GM10248 (cell line): ENCODE data around the gene CKS1B.

Experiments used
- CTCF ChIA-PET: fragments of 300-600 bp; sonication (Branson Sonifier 250); formaldehyde crosslinking; extraction: SDS; loops from one replicate; lab custom pipeline; 2021; ENCODE audit warnings: antibody characterized with exemption; lab: Yijun Ruan, JAX
- POLR2A ChIA-PET: fragments of 350-650 bp; sonication (Branson Sonifier 250); formaldehyde crosslinking; extraction: SDS; loops from one replicate; lab custom pipeline; 2020; ENCODE audit warnings: antibody characterized with exemption; lab: Yijun Ruan, JAX
- DNase-seq: peaks from one replicate; pipeline ENCODE4 v3.0.0; 2012; ENCODE audit errors: extremely low spot score
- TF ChIP-seq, protein P1 (sequence below): IDR thresholded peaks from 2 replicates; pipeline ENCODE4 v1.5.1; 2012; ENCODE audit warnings: mild to moderate bottlenecking, low read depth; ENCODE audit errors: extremely low read depth, missing control alignments, control extremely low read depth

CKS1B gene

DNA sequence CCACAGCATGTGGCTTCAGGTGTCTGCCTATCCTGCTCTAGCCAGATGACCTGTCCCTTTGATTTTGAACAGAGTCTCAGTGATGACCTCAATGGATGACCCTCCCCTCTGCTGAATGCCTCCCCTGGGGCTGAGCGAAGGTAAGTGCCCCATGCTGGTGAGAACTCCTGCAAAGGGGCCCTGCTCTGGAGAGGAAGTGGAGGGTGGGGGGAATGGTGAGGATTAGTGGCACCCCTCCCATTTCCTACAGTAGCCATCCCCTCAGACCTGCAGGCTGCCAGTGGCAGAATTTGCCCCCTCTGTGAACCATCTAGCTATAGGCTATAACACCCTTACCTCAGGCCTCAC lies 34.3 kb upstream of the CKS1B start:
- ChIA-PET CTCF (interaction anchor here (1.0 to 1.6 kb wide), 5 partner anchors 121 to 380 kb away, joined by 3 to 9 read pairs (median 5); no protein-coding TSS in a partner anchor), POLR2A (interaction anchor here (1.0 to 2.1 kb wide), 2 partner anchors 34 to 61 kb away, joined by 3 to 6 read pairs; partner anchors contain the start of gene CKS1B)
- TF ChIP-seq, protein P1, sequence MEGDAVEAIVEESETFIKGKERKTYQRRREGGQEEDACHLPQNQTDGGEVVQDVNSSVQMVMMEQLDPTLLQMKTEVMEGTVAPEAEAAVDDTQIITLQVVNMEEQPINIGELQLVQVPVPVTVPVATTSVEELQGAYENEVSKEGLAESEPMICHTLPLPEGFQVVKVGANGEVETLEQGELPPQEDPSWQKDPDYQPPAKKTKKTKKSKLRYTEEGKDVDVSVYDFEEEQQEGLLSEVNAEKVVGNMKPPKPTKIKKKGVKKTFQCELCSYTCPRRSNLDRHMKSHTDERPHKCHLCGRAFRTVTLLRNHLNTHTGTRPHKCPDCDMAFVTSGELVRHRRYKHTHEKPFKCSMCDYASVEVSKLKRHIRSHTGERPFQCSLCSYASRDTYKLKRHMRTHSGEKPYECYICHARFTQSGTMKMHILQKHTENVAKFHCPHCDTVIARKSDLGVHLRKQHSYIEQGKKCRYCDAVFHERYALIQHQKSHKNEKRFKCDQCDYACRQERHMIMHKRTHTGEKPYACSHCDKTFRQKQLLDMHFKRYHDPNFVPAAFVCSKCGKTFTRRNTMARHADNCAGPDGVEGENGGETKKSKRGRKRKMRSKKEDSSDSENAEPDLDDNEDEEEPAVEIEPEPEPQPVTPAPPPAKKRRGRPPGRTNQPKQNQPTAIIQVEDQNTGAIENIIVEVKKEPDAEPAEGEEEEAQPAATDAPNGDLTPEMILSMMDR: no peak
- no peak for DNase-seq

DNA sequence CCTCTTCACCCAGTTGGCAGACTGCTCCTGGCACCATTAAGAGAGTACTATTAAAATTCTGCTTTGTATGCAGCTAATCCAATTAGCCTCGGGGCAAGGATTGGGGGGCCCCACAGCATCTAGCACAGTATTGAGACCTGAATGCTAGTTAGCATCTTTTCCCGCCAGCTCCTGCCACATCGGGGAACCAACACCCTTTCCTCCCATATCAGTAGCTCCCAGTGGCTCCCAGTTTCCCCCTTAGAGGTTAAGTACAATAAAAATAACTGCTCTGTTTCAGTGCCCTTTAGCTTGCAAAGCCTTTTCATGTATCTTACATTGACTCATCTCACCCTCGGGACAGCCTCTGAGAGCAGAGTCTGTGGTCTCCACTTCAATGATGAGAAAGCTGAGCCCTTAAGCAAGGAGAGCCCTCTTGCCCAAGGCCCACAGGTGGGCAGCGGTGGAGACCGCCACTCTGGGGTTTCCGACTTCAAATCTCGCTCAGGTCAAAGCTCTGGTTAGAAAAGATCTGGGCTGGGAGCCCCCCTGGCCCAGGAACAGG lies 33.8 kb upstream of the CKS1B start:
- TF ChIP-seq, protein P1: no peak
- DNase-seq: peak; percentile 40
- CTCF ChIA-PET: interaction anchor here (0.9 to 1.6 kb wide), 6 partner anchors 42 to 381 kb away, joined by 3 to 9 read pairs (median 4); partner anchors contain the start of gene FLAD1
- POLR2A ChIA-PET: interaction anchor here (1.0 to 2.1 kb wide), 2 partner anchors 34 to 60 kb away, joined by 3 to 6 read pairs; partner anchors contain the start of gene CKS1B

DNA sequence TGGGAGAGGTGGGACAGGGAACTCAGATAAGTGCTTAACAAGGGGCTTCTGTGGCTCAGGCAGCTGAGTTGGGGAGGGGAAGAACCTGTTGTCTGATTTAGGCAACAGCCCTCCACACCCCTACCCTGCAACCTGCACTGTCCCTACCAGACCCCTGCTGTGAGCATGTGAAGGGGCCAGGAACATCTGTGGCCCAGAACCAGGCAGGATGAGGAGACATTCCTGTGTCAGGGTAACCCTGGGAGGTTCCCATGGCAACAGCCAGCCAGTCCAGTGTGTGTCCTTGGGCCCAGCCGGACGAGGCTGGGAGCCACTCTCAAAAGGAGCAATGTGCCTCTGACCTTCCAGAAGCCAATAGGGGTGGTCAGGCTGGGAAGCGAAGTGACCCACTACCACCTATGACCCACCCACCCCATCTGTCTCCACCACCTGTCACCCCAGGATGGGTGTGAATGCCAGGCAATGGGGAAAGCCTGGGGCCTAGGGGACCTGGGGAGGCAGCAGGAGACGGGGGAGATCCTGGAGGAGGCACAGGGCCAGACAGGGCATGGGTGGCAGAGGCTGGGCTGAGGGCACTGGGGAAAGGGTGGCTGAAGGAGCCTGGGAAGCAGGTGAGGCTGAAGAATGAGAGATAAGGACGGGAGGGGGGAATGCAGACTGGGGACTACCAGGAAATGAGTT lies 33.0 kb upstream of the CKS1B start:
- ChIA-PET POLR2A (interaction anchor here (2.1 kb wide), 1 partner anchor 33 kb away, joined by 6 read pairs; the partner anchor contains the start of gene CKS1B), CTCF (interaction anchor here (0.9 to 1.6 kb wide), 6 partner anchors 41 to 381 kb away, joined by 3 to 9 read pairs (median 4); partner anchors contain the start of gene FLAD1)
- no peak for DNase-seq
- TF ChIP-seq, protein P1: no peak

DNA sequence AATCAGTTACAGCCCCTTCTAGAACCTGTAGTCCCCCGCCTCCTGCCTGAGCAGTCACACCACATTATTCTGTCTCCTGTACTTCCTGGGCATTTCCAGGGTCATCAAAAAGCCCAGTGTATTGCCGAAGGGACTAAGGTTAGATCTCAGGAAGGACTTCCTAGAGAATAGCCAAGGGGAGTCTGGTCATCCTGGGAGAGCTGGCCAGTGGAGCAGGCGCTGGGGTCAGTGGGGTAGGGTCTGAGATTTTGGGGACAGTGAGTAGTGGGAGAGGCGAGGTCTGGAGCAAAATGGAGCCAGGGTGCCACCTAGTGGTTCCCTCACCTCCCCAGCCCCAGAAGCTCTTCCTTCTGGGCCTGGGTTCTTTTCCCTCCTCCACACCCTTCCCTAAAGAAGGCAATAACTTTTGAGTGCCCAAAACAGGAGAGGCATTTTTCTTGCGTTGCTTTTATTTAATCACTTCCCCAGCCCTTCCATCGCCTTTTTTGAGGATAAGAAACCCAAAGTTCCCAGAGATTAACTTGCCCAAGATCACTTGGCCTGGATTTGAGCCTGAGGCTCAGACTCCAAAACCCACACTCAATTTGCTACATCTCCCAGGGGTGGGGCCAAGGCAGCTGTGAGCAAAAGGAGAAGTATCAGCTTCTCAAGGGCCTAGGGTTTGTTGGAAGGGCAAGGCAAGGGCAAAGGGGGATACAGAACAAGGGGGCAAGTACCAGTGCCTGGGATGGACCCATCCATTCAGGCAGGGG lies 30.7 kb upstream of the CKS1B start:
- peak; percentile 66 for DNase-seq
- TF ChIP-seq, protein P1: peak; percentile 89
- ChIA-PET POLR2A (interaction anchor here (0.5 to 1.6 kb wide), 3 partner anchors 9 to 18 kb away, joined by 3 to 5 read pairs (median 3); no protein-coding TSS in a partner anchor), CTCF (interaction anchor here (0.5 to 3.3 kb wide), 29 partner anchors 8 to 463 kb away, joined by 3 to 26 read pairs (median 4); partner anchors contain the start of genes ADAM15, KCNN3, PYGO2 and SHC1)

DNA sequence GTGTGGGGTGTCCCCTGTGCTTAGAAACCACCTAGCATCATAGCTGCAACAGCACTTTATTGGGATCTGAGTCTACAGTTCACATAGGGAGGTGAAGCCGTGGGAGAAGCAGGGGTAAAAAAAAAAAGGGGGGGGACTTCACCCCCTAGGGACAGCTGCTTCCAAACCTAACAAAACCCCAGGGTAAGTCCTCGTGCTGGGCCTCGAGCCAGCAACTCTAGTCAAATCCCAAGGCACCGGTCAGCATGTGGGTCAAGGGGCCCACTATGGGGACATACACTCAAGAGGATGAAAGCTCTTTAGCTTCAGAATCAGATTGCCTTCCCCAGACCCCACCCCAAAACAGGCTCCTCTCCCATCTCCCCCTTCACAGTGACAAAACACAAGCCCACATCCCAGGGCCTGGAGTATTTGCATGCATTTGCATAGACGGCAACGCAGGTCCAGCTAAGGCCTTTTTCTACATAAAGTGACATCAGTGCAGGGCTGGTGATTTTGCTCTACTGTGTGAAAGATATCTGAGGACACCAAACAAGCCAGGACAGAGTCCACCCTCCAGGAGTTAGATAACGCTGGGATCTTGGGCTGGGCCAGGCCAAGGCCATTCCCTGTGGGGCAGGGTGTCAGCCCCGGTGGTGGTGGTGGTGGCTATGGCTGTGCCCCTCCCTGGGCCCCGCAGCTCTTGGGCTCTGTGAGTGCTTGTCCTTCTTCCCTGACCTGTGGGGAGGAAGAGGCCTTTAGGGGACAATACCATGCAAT lies 29.9 kb upstream of the CKS1B start:
- CTCF ChIA-PET: interaction anchor here (0.6 to 3.3 kb wide), 29 partner anchors 9 to 464 kb away, joined by 3 to 26 read pairs (median 4); partner anchors contain the start of genes ADAM15, EFNA4, PYGO2 and SHC1
- TF ChIP-seq, protein P1: no peak
- no peak for DNase-seq
- POLR2A ChIA-PET: interaction anchor here (0.8 to 1.6 kb wide), 3 partner anchors 8 to 10 kb away, joined by 3 to 5 read pairs (median 3); partner anchors contain the start of gene PMVK
